T-helper 1 cell (primary cell): ENCODE measurements around the gene AFG1L.
"Not testable (repeated sequence)": the region's sequence is repeated elsewhere in the genome, so short reads cannot be mapped to it uniquely, and the experiment has no call there.

Experiments used
- DNase-seq, 5 donors: peaks; one replicate each; pipeline ENCODE4 v3.0.0-alpha.2; 2012 to 2020

Gene AFG1L

GRCh38 chr6:108355120-108355519 is 60.3 kb downstream of the AFG1L start:
- DNase-seq, result no peak

DNA sequence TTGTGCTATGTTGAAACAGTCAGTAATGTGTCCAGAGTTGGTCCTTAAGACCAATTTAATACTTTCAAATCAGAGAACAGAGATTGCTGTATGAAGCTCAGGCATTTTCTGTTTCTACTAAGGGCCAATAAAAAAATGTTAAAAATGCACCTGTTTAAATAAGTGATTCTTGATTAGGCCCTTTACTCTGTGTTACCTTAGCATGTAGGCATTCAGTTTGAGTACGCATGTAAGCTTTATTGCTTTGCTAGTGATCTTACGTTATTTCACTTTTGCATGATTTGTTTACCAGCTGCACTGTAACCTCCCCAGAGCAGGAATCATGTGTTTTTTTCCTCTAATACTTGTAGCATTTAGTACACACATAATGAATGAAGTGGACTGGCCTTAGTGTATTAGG is 61.0 kb downstream of the AFG1L start:
- DNase-seq, result no peak

DNA sequence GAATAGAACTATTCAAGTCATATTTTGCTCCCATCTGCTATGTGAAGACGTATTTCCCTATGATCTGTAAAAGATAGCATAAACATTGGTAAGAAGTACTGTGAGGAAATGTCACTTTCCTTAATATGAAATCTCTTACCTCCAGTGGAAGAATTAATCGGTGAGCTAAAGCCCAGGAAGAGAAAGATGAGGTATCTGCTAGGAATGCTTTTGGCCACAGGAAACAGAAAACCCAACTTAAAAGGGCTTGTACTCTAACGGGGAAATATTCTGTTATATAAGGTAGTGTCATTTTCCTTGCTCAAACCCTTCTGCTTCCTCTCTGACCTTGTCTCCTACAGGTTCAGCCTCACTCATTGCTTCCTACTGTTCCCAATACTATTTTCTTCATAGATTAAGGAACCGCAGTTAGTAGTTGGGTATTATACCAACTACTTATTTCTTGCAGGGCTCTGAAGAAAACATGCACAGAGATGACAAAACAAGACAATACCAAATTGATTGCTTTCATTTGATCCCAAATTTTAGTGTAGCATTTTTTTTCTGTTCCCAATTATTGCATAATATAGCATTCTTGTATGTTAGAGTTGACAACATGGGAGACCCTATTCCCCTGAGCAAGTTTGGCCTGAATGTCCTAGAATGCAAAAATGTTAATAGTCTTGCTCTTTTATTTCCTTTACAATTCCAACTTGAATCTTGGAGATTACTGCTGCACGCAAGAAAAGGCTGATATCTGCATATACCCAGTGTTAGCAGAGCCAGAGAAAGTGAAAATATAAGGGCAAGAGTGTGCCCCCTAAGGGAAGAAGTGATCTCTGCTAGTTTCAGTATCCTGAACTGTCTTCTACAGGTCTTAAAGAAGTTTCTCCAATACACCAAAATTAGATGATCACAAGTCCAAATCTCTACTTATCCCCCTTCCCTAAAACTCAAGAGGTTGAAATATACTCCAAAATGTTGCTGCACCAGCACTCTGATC is 65.3 kb downstream of the AFG1L start:
- DNase-seq, result no peak

DNA sequence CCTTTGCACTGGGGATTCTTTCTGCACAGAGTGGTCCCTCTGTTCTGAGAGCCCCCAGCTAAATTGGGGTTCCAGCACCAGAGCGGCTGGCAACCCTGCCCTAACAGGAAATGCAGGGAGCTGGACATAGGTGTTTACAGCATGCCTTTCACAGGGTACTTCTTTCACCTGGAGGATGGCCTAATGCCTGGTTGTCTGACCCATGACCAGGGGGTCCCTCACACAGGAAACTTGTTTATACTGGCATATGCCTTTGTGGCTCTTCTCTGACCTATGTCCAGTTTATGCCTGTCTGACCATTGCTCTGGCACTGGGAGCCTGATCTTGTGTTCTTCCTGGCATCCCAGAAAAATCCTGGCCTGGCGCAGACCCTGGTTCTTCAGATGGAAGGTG is 66.1 kb downstream of the AFG1L start:
- no peak for DNase-seq

DNA sequence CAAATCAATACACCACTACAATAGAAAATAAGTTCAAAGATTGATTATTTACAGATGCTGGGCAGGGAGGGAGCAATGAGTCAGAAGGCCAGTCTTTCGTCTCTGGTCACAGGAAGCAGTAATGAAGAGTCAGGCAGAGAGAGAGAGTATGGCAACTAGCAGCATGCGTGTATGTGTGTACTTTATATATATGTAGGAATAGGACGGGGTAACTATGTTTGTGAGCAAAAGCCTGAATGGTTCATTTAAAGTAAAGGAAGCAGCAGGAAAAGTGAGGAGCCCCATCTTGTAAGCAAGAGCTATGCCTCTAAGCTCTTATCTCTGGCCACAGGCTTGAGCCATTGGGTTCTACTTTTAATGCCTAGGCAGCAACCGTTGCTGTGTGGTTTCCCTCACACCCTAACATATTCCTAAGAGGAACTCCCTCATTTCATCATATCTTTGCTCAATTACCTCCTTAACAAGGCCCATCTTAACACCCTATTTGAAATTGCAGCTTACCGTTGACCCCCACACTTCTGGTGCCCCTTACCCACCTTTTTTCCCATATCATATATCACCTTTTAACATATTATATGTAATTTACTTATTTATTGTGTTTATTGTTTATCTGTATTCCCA is 66.6 kb downstream of the AFG1L start:
- no peak for DNase-seq

DNA sequence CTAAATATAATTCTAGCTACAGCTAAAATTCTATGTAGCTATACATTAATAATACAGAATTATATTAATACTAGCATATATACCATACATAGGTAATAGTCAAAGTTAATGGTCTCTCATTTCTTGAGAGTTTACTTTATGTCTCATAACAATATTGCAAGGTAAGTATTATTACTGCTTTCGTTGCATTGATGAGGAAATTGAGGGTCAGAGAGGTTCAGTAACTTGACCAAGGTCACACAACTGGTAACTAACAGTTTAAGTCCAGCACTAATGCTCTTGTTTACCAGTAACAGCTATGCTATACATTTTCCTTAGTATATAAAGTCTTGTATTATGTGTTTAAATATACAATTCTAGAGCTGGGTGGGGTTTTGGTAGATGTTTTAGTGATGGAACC is 67.6 kb downstream of the AFG1L start:
- no peak for DNase-seq

DNA sequence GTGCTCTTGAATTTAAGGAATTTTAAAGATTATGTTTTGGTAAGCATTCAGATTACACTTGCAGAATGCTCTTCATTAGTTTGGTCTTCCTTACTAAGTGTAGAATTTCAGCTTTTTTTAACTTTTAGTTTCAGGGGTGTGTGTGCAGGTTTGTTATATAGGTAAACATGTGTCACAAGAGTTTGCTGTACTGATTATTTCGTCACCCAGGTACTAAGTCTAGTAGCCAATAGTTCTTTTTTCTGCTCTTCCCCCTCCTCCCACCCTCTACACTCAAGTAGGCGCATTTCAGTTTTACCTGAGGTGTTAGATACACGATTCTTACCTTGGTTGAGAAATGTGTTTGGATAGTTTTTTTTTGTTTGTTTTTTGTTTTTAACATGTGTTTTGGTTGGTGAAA is 68.3 kb downstream of the AFG1L start:
- DNase-seq, result no peak

- DNase-seq, result no peak
Measured at GRCh38 chr6:108363889-108364313, 69.0 kb downstream of the AFG1L start.

- DNase-seq, result no peak
Measured at GRCh38 chr6:108364470-108364869, 69.6 kb downstream of the AFG1L start.

GRCh38 chr6:108365478-108365877 is 70.6 kb downstream of the AFG1L start:
- DNase-seq, result no peak

DNA sequence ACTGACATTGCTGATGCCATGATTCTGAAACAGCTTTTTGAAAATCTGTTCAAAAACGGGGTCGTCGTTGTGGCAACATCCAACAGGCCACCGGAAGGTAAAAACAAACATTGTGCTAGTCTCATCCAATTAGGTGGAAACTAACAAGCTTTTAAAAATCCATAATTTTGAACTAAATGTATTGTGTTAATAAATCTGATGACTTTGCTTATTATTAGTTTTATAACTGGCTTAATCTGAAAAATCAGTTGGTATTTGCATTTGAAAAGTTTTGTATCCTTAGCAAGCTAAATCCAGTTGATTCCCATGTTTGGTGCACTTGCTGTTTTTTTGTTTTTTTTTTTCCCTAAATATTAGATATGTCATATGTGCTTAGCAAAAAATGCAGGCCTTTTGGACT is 71.4 kb downstream of the AFG1L start:
- no peak for DNase-seq

DNA sequence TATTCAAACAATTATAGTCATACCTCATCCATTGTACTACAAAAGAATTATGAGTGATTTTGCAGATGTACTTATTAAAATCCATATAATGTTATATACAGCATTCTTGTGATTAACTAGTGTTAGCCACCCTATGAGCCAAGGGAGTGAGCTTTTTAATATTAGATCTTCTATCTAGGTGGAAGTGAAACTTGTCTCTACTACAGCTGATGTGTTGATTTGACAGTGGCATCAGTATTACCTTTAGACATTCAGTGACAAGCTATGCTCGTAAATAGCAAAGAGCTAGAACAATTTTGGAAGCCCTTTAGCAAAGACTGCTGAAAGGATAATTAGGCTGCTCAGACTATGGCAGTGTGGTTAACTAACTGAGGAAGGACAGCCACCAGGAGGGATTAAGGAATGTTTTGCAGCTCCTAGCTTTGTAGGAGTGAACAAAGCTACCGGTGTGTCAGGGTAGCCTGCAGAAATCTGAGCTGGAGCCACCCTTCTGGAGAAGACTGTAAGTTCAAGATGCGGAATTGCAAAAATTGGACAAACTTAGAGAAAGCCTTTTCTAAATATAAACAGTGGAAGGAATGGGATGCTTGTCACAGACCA is 73.7 kb downstream of the AFG1L start:
- DNase-seq, result no peak

GRCh38 chr6:108380876-108381275 is 86.0 kb downstream of the AFG1L start:
- no peak for DNase-seq

- DNase-seq, result no peak
Measured at GRCh38 chr6:108383981-108384380, 89.1 kb downstream of the AFG1L start.

DNA sequence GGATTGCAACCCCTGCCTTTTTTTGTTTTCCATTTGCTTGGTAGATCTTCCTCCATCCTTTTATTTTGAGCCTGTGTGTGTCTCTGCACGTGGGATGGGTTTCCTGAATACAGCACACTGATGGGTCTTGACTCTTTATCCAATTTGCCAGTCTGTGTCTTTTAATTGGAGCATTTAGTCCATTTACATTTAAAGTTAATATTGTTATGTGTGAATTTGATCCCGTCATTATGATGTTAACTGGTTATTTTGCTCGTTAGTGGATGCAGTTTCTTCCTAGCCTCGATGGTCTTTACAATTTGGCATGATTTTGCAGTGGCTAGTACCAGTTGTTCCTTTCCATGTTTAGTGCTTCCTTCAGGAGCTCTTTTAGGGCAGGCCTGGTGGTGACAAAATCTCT is 94.3 kb downstream of the AFG1L start:
- not testable (repeated sequence) for DNase-seq

GRCh38 chr6:108395297-108395696 is 100.4 kb downstream of the AFG1L start:
- DNase-seq, result no peak

GRCh38 chr6:108403236-108403635 is 108.4 kb downstream of the AFG1L start:
- DNase-seq, result no peak

DNA sequence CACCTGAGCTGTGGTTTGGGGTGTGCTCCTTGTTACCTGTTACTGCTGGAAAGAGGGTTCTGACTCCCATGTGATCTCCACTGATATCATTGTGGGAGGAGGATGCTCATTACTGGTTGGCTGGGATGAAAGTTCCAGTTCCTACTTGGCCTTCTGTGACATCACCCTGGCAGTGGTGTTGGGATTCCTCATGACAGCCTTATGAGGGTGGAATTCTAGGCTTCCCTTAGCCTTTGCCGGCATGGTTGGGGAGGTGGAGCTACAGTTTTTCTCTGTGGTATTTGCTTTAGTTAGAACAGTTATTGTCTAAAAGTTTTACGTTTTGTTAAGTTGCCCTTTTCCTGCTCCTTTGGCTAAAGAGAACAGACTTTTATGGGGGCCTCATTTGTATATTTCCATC is 112.1 kb downstream of the AFG1L start:
- DNase-seq, result no peak

- DNase-seq, result no peak
Measured at GRCh38 chr6:108407904-108408827, 113.3 kb downstream of the AFG1L start.

GRCh38 chr6:108408861-108409260 is 114.0 kb downstream of the AFG1L start:
- DNase-seq, result no peak

DNA sequence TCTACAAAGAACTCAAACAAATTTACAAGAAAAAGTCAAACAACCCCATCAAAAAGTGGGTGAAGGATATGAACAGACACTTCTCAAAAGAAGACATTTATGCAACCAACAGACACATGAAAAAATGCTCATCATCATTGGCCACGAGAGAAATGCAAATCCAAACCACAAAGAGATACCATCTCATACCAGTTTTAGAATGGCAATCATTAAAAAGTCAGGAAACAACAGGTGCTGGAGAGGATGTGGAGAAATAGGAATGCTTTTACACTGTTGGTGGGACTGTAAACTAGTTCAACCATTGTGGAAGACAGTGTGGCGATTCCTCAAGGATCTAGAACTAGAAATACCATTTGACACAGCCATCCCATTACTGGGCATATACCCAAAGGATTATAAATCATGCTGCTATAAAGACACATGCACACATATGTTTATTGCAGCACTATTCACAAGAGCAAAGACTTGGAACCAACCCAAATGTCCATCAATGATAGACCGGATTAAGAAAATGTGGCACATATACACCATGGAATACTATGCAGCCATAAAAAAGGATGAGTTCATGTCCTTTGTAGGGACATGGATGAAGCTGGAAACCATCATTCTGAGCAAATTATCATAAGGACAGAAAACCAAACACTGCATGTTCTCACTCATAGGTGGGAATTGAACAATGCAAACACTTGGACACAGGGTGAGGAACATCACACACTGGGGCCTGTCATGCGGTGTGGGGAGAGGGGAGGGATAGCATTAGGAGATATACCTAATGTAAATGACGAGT is 121.4 kb downstream of the AFG1L start:
- DNase-seq, result not testable (repeated sequence)

DNA sequence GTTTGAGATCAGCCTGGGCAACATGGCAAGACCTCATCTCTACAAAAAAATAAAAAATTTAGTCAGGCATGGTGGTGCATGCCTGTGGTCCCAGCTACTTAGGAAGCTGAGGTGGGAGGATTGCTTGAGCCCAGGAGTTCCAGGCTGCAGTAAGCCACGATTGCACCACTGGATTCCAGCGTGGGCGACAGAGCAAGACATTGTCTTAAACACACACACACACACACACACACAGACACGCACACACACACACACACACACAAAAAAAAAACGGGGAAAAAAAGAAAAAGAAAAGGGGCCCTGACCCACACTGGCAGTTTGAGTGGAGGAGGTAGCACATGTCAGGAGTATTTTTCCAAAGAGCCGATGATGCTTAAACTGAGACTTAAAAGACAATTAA is 122.2 kb downstream of the AFG1L start:
- DNase-seq, result no peak
